Measurements from ENCODE around the gene SLC16A1. TPM values are rescaled to one million over a fixed set of nuclear protein-coding genes. Genes with fewer than 3 reads are reported as not detected.

SLC16A1 gene
- total and polyA plus RNA-seq, 9 donors, result 10.3 to 38.8 (median 23.3) TPM

- intact Hi-C loops (cut with DNase I), result no loop called here
- no peaks in the 10 kb centered on the region for H3K4me1 ChIP-seq (ENCODE audit: insufficient read depth)
- 11 to 17% (median 16%) methylated on average over 2 of the region's 2 CpGs for WGBS, 3 donors
- no peaks in the 10 kb centered on the region for H3K27me3 ChIP-seq
- H3K27ac ChIP-seq, result no peak overlapping the region
- H3K36me3 ChIP-seq, result no peaks in the 10 kb centered on the region
- no peaks in the 10 kb centered on the region for H3K9me3 ChIP-seq
- TF ChIP-seq CTCF (IDR thresholded peaks at IDR 0.05), result no peak
- TF ChIP-seq EP300 (IDR thresholded peaks at IDR 0.05), result no peak
- no peak for TF ChIP-seq POLR2A (IDR thresholded peaks at IDR 0.05)
- DNase-seq, result no peak
- H3K4me3 ChIP-seq, result no peak overlapping the region
Measured at GRCh38 chr1:112937070-112937469, 18.9 kb downstream of the SLC16A1 start.

GRCh38 chr1:112935461-112936111 lies 20.4 kb downstream of the SLC16A1 start:
- no peaks in the 10 kb centered on the region for H3K27me3 ChIP-seq
- H3K4me3 ChIP-seq, result no peak overlapping the region
- H3K27ac ChIP-seq, result no peak overlapping the region
- no peak for DNase-seq
- no peaks in the 10 kb centered on the region for H3K4me1 ChIP-seq (ENCODE audit: insufficient read depth)
- intact Hi-C loops (cut with DNase I), result no loop called here
- TF ChIP-seq POLR2A (IDR thresholded peaks at IDR 0.05) (no peak), EP300 (IDR thresholded peaks at IDR 0.05) (no peak), CTCF (IDR thresholded peaks at IDR 0.05) (no peak)
- no peaks in the 10 kb centered on the region for H3K36me3 ChIP-seq
- H3K9me3 ChIP-seq, result no peaks in the 10 kb centered on the region

GRCh38 chr1:112934577-112934976 lies 21.4 kb downstream of the SLC16A1 start:
- Histone ChIP-seq H3K9me3 (no peaks in the 10 kb centered on the region), H3K27ac (no peak overlapping the region), H3K4me3 (no peak overlapping the region), H3K4me1 (ENCODE audit: insufficient read depth) (no peaks in the 10 kb centered on the region), H3K27me3 (no peaks in the 10 kb centered on the region), H3K36me3 (no peaks in the 10 kb centered on the region)
- intact Hi-C loops (cut with DNase I), result no loop called here
- TF ChIP-seq CTCF (IDR thresholded peaks at IDR 0.05) (no peak), POLR2A (IDR thresholded peaks at IDR 0.05) (no peak), EP300 (IDR thresholded peaks at IDR 0.05) (no peak)
- 85 to 93% (median 90%) methylated on average over 3 of the region's 3 CpGs for WGBS, 3 donors
- no peak for DNase-seq

GRCh38 chr1:112933820-112934571 lies 22.0 kb downstream of the SLC16A1 start:
- H3K36me3 ChIP-seq, result no peaks in the 10 kb centered on the region
- TF ChIP-seq EP300 (IDR thresholded peaks at IDR 0.05), result no peak
- no peak for TF ChIP-seq CTCF (IDR thresholded peaks at IDR 0.05)
- TF ChIP-seq POLR2A (IDR thresholded peaks at IDR 0.05), result no peak
- no peak for DNase-seq
- H3K4me3 ChIP-seq, result no peak overlapping the region
- no peaks in the 10 kb centered on the region for H3K9me3 ChIP-seq
- intact Hi-C loops (cut with DNase I), result no loop called here
- 95 to 97% (median 97%) methylated on average over 3 of the region's 3 CpGs for WGBS, 3 donors
- no peak overlapping the region for H3K27ac ChIP-seq
- H3K4me1 ChIP-seq (ENCODE audit: insufficient read depth), result no peaks in the 10 kb centered on the region
- H3K27me3 ChIP-seq, result no peaks in the 10 kb centered on the region

Measured in ovary (tissue), 9 donors.